Measurements from ENCODE around the gene PIK3R4.
A peak's percentile ranks its signal among the peaks of the same experiment; 100 is the strongest.

Gene PIK3R4

GRCh38 chr3:130741946-130742610 is 4.6 kb downstream of the PIK3R4 start:
- DNase-seq (ENCODE audit: low spot score), result no peak

DNA sequence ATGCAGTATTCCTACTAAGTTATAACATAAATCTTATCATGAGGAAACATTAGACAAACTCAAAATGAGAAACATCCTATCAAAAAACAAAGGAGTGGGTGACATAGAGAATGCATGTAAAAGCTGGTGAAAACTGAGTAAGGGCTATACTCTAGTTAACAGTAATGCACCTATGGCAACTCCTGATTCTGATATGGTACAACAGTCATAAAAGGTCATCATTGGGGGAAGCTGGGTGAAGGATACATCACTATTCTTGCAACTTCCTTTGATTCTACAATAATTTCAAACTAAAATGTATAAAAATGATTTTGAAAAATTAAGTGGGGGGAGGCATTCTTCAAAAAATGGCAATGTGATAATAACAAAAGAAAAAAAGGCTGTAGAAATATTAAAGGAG is 6.8 kb downstream of the PIK3R4 start:
- DNase-seq (ENCODE audit: low spot score), result no peak

- peak; percentile 52 for DNase-seq (ENCODE audit: low spot score)
Measured at GRCh38 chr3:130738241-130738640, 8.4 kb downstream of the PIK3R4 start.

DNA sequence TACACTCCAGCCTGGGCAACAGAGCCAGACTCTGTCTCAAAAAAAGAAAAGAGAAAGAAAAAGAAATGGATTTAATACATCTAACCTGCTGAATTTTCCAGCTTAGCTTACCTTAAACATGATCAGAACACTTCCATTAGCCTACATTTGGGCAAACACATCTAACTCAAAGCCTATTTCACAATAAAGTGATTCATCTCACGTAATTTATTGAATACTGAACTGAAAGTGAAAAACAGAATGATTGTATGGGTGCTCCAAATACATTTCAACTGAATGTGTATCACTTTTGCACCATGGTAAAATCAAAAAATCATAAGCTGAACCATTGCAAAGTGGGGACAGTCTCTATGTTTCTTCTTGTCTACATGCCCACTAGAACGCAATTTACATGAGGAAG is 9.0 kb downstream of the PIK3R4 start:
- no peak for DNase-seq (ENCODE audit: low spot score)

- DNase-seq (ENCODE audit: low spot score), result no peak
Measured at GRCh38 chr3:130733236-130733875, 13.3 kb downstream of the PIK3R4 start.

- no peak for DNase-seq (ENCODE audit: low spot score)
Measured at GRCh38 chr3:130732501-130732900, 14.1 kb downstream of the PIK3R4 start.

- DNase-seq (ENCODE audit: low spot score), result no peak
Measured at GRCh38 chr3:130731817-130732216, 14.8 kb downstream of the PIK3R4 start.

- DNase-seq (ENCODE audit: low spot score), result no peak
Measured at GRCh38 chr3:130729154-130729553, 17.5 kb downstream of the PIK3R4 start.

GRCh38 chr3:130728037-130728436 is 18.6 kb downstream of the PIK3R4 start:
- no peak for DNase-seq (ENCODE audit: low spot score)

GRCh38 chr3:130725746-130726145 is 20.9 kb downstream of the PIK3R4 start:
- no peak for DNase-seq (ENCODE audit: low spot score)

DNA sequence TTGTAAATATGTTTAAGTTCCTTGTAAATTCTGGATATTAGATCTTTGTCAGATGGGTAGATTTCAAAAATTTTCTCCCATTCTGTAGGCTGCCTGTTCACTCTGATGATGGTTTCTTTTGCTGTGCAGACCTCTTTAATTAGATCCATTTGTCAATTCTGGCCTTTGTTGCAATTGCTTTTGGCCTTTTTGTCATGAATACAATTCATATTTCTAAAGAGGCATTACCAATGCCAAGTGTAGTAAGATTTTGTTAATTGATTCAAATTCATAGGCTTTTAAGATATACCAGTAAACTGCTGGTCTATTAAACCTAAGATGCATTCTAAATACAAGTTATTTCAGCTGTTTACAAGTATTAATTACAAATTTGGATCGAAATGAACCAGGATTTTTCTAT is 31.0 kb downstream of the PIK3R4 start:
- DNase-seq (ENCODE audit: low spot score), result no peak

DNA sequence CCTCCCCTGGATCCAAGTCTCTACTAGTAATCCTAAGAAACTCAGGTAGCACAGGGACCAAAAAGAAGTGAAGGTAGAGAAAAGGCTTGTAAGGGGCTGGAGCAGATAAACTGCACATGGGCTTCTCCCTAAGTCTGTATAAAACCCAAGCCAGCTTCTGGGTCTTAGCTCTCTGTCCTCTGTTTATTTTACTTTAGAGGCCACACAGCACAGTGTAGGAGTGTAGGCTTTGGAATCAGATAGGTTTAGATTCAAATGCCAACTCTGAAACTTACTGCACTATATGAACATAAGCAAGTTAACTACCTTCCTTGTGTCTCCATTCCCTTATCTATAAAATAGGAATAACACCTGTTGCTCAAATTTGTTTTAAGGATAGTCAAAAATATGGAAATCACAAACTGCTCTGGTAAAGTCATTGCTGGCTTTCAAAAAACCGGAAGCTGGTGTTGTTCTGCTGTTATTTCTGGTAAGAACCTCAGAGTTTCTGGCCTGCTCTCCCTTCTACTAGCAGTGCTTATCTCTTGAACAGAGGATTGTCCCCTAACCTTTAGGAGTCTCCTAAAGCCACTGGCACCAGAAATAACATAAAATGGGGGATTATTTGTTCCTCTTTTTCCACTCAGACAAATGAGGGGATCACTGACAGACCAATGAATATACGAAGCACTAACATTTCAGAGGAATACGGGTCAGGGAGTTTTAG is 33.8 kb downstream of the PIK3R4 start:
- no peak for DNase-seq (ENCODE audit: low spot score)

- no peak for DNase-seq (ENCODE audit: low spot score)
Measured at GRCh38 chr3:130711565-130712324, 34.9 kb downstream of the PIK3R4 start.

DNA sequence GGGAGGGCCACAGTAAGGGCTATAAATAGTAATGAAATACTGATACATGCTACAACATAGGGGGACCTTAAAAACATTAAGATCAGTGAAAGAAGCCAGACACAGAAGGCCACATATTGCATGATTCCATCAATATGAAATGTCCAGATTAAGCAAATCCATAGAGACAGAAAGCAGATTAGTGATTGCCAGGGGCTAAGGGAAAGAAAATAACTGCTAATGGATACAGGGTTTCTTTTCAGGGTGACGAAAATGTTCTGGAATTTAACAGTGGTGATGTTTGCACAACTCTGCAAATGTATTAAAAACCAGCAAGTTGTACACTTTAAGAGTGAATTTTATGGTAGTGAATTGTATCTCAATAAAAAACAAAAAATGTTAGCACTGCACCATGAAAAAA is 37.0 kb downstream of the PIK3R4 start:
- no peak for DNase-seq (ENCODE audit: low spot score)

DNA sequence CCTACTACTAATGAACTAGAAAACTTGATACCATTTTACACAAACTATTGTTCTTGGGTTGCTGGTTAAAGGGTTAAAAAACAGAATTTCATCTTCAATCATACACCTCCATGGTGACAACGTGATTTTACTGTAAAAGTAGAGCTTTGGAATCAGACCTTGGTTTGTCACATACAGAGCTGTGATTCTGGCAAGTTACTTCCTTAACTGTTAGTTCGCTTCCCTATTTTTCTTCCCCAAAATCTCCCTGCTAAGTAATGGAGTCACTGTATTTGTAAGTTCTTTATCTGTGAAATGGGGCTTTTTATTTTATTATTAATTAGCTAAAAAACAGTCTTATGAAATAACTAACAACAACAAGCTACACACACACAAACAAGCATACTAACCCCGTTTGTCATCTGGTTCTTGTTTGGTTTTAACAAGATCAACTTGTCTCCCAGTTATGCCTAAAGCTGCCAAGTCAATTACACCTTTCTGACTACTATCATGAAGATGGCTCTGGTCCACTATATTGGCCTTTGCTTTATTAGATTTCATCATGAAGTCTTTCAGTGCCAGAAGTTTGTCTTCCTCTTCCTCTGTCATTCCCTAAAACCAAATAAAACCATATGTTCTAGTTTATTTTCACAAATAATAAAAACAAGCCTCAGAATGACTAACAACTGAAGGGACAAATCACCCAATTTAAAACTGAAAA is 38.6 kb downstream of the PIK3R4 start:
- no peak for DNase-seq (ENCODE audit: low spot score)

DNA sequence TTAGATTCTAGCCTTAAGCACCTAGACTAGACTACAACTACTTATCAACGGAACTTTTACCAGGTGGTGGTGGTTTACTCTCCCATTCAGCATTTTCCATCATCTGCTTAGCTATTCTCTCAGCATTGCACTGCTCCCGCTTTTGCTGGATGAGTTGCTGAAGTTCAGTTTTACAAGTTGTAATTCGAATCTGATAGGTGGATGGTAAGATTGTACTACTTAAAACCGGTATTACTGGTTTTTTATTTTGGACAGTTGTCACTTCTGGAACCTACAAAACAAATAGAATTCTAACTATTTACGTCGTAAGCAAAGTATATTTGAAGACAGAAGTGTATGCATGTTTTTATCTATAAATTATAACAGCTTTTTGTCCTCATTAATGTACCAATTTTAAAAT is 41.1 kb downstream of the PIK3R4 start:
- DNase-seq (ENCODE audit: low spot score), result no peak

GRCh38 chr3:130702985-130703384 is 43.6 kb downstream of the PIK3R4 start:
- no peak for DNase-seq (ENCODE audit: low spot score)

GRCh38 chr3:130700541-130700940 is 46.1 kb downstream of the PIK3R4 start:
- no peak for DNase-seq (ENCODE audit: low spot score)

- peak; percentile 67 for DNase-seq (ENCODE audit: low spot score)
Measured at GRCh38 chr3:130699765-130700164, 46.9 kb downstream of the PIK3R4 start.

- DNase-seq (ENCODE audit: low spot score), result no peak
Measured at GRCh38 chr3:130693314-130693713, 53.3 kb downstream of the PIK3R4 start.

- no peak for DNase-seq (ENCODE audit: low spot score)
Measured at GRCh38 chr3:130692455-130692854, 54.2 kb downstream of the PIK3R4 start.
